Fibroblast of pulmonary artery (primary cell): ENCODE results near the gene CECR2.
"Not testable (repeated sequence)": the region's sequence is repeated elsewhere in the genome, so short reads cannot be mapped to it uniquely, and the experiment has no call there.

Experiments used
- DNase-seq: peaks from one replicate; pipeline ENCODE4 v3.0.0-alpha.2; 2010; ENCODE audit warnings: low read depth
- H3K4me3 ChIP-seq: replicated peaks from 2 replicates; pipeline ENCODE4 v1.5.1; 2011; ENCODE audit warnings: low read depth, mild to moderate bottlenecking, control low read depth, low read length, moderate library complexity
- TF ChIP-seq, protein P1 (sequence below): IDR thresholded peaks from 2 replicates; pipeline ENCODE4 v1.5.1; 2011; ENCODE audit warnings: mild to moderate bottlenecking, control low read depth, low read length, inconsistent platforms; ENCODE audit errors: missing control alignments

CECR2 gene

DNA sequence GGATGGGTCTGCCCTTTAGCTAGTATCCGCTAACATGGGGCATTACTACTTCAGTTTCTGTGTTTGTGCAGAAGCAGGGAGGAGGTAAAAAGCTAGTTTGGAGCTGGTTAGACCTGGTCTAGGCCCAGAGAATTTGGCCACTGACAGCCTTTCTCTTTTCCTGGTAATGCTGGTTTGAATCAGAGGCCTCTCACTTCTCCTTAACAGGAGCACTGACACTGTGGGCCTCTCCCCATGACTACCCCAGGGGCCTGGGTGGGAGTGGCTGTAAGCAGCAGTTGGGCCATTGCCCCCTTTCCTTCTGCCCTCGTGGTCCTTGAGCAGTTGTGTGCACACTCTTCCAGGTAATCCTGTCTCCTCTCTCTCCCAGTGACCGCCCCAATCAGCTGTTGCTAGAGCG, 185.6 kb downstream of the CECR2 start:
- TF ChIP-seq, protein P1, sequence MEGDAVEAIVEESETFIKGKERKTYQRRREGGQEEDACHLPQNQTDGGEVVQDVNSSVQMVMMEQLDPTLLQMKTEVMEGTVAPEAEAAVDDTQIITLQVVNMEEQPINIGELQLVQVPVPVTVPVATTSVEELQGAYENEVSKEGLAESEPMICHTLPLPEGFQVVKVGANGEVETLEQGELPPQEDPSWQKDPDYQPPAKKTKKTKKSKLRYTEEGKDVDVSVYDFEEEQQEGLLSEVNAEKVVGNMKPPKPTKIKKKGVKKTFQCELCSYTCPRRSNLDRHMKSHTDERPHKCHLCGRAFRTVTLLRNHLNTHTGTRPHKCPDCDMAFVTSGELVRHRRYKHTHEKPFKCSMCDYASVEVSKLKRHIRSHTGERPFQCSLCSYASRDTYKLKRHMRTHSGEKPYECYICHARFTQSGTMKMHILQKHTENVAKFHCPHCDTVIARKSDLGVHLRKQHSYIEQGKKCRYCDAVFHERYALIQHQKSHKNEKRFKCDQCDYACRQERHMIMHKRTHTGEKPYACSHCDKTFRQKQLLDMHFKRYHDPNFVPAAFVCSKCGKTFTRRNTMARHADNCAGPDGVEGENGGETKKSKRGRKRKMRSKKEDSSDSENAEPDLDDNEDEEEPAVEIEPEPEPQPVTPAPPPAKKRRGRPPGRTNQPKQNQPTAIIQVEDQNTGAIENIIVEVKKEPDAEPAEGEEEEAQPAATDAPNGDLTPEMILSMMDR = no peak
- no peak overlapping the region for H3K4me3 ChIP-seq
- DNase-seq = no peak

DNA sequence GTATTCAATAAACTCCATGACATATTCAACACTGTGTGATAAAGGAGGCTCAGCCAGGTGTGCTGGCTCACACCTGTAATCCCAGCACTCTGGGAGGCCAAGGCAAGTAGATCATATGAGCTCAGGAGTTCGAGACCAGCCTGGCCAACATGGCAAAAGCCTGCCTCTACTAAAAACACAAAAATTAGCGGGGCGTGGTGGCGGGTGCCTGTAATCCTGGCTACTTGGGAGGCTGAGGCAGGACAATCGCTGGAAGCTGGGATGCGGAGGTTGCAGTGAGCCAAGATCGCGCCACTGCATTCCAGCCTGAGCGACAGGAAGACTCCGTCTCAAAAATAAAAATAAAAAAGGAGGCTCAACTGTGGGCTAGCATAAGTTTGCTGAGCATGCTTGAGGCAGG, 189.9 kb downstream of the CECR2 start:
- no peak overlapping the region for H3K4me3 ChIP-seq
- TF ChIP-seq, protein P1 = no peak

DNA sequence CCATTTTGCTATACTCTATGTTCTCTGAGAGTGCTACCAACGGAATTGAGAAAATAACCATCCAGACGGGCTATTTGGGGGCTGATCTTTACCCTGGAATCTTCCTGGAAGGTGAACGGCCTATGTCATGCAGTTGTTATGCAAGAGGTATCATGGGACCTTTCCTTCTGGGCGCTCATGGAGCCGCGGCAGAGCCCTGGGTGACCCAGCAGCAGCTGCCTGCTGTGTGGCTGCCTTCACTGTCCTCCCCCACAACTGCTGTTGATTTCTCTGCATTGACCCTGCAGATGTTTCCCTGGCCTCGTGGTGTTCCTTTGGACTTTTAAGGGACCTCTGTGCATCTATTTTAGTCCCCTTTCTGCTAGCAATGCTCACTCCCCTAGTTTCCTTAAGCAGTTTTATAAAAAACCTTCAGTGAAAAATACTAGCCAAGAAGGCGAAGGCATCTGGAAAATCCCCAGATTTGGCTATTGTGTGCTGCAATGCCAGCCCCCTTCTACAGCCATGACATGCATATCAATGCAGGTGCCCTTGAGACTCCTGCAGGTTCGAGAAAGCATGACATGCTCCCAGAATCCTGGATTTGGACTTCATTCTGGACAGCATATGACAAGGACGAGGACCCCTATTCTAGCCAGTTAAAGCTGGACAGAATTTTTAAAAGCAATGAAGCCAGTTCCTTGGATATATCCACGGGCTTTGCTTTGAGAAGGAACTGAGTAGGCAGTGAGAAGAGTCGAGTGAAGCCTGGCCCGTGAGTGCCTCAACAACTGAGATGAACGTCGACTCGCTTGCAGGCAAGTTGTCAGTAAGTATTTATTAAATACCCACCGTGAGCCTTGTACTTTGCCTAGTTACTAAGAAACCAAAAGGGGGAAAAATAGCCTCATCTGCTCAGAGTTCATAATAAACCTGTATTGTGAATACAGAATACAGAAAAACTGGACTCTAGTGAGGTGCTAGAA, 193.9 kb downstream of the CECR2 start, which contains the start of gene SLC25A18:
TSS of gene SLC25A18 (plus strand) at position 593 of the 965 bp plus-strand sequence. CDS start 16,447 bp downstream, outside the sequence.
- TF ChIP-seq, protein P1 = peak; percentile 16
- DNase-seq = peak; percentile 77
- H3K4me3 ChIP-seq = no peak within 1 kb of the TSS

More for the DNA sequence above, 189.9 kb downstream of the CECR2 start:
- DNase-seq = no peak

DNA sequence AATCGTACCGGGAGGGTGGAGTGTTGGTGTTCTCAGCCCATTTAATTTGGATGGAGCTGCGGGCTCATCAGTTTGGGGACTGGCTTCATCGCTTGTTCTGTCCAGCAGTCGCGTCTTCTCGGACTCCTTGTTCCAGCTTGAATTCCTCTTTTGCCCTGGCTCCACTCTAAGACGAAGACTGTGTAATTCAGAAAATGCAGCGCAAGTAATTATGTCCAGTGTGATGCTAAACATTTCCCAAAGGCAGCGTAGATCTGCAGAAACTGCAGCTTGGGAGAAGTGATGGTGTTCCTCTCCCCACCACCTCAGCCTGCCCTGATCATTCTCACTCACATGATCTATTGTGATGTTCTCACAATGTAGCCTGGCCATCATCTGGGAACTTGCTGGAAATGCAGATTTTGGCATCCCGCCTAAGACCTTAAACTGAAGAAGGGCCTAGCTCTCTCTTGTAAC, 194.7 kb downstream of the CECR2 start:
- peak; percentile 75 for DNase-seq
- TF ChIP-seq, protein P1 = no peak
- no peak overlapping the region for H3K4me3 ChIP-seq

DNA sequence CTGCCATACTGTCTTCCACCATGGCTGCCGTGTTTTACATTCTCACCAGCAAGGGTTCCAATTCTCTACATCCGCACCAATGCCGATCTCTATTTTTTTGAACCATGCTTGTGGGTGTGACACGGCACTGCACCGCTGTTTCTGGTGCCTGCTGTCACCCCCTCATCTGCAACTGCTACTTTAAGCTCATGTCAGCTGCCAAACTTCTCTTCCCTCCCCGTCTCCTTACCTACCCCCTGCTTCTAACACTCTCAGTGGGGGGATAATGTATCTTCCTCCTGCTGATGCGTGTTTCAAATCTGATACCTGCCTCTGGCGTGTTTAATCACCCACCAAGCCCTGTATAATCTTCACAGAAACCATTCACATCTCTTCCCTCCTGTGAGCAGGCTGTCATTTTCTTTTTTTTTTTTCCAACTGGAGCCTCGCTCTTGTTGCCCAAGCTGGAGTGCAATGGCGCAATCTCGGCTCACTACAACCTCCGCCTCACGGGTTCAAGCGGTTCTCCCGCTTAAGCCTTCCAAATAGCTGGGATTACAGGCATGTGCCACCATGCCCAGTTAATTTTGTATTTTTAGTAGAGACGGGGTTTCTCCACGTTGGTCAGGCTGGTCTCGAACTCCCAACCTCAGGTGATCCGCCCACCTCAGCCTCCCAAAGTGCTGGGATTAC, 196.9 kb downstream of the CECR2 start:
- DNase-seq, H3K4me3 ChIP-seq: not testable (repeated sequence)

DNA sequence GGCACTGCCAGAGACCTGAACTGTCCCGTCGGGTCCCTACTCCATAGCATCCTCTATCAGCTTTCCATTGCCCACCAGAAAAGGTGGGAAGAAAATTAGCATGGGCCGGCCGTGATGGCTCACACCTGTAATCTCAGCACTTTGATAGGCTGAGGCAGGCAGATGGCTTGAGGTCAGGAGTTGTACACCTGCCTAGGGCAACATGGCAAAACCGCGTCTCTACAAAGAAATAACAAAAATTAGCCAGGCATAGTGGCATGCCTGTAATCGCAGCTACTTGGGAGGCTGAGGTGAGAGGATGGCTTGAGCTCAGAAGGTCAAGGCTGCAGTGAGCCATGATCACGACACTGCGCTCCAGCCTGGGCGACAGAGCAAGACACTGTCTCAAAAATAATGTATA, 197.5 kb downstream of the CECR2 start:
- TF ChIP-seq, protein P1 = no peak
- DNase-seq = no peak

DNA sequence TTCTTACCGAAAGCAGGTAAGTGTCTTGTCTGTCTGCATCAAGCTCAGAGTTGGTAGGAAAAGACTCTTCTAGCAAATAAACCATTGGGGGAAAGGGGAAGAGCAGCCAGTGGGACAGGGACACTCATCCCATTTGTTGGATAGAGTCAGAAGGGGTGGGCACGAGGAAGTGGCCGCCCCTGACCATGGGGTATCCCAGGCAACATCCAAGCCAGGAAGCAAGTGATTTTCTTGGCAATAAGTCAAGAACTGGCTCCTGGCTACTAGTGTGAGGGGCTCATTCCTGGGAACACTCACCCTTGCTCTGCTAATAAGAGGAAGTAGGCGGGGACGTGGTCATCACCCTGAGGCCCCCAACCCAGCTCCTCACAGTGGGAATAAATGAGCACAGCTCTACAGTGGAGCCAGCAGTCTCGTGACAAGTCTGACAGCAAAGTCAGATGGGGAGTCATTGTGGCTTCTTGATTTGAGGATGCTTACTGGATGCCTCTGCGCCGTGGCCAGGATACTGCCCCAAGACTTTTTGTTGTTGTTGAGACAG, 200.8 kb downstream of the CECR2 start:
- H3K4me3 ChIP-seq = peak overlapping the region; percentile 21
- DNase-seq = peak; percentile 84
- TF ChIP-seq, protein P1 = no peak

More for the DNA sequence above, 197.5 kb downstream of the CECR2 start:
- no peak overlapping the region for H3K4me3 ChIP-seq
